Uterus (tissue), 2 donors: ENCODE data around the gene SEPTIN14.

Experiments used
- POLR2A ChIP-seq, 2 donors: fragments of 450-650 bp; IDR thresholded peaks; one replicate each; pipeline ENCODE4 v1.6.1; 2016; ENCODE audit warnings: antibody characterized with exemption in 2 of 2, mild to moderate bottlenecking in 1 of 2, moderate library complexity in 1 of 2
- TF ChIP-seq, protein P1 (sequence below), 4 experiments: fragments of 200-600 bp in 2 of 4; fragments of 450-650 bp in 2 of 4; sonication (generic) in 2 of 4; IDR thresholded peaks; one replicate each; pipeline ENCODE4 v1.5.1; 2016 to 2019; ENCODE audit warnings: antibody characterized with exemption in 4 of 4, mild to moderate bottlenecking in 2 of 4, moderate library complexity in 1 of 4

DNA sequence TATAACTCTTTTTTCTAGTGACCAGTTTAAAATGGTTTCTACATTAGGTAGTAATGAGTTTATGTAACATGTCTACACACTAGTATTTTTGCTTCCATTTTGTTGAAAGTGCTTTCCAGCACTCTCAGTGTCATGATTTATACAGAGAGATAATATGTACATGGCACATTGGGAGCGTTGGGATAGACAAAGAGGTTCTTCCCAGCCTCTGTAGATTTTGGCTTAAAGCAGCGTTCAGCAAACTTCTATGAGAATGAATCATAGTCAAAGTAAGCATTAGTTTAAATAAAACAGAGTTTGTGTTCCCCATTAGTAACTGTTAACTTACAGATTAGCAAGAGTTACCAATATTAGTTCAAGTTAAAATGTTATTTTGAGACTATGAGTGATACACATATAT lies 43.9 kb downstream of the SEPTIN14 start:
- TF ChIP-seq, protein P1, sequence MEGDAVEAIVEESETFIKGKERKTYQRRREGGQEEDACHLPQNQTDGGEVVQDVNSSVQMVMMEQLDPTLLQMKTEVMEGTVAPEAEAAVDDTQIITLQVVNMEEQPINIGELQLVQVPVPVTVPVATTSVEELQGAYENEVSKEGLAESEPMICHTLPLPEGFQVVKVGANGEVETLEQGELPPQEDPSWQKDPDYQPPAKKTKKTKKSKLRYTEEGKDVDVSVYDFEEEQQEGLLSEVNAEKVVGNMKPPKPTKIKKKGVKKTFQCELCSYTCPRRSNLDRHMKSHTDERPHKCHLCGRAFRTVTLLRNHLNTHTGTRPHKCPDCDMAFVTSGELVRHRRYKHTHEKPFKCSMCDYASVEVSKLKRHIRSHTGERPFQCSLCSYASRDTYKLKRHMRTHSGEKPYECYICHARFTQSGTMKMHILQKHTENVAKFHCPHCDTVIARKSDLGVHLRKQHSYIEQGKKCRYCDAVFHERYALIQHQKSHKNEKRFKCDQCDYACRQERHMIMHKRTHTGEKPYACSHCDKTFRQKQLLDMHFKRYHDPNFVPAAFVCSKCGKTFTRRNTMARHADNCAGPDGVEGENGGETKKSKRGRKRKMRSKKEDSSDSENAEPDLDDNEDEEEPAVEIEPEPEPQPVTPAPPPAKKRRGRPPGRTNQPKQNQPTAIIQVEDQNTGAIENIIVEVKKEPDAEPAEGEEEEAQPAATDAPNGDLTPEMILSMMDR (IDR thresholded peaks at IDR 0.05): no peak
- TF ChIP-seq POLR2A (IDR thresholded peaks at IDR 0.05): no peak
